ENCODE measurements around the gene LCP2. TPM values are rescaled to one million over a fixed set of nuclear protein-coding genes. Genes with fewer than 3 reads are reported as not detected.

Gene LCP2
- total RNA-seq, 1 donor from 2014 or later, result not detected

DNA sequence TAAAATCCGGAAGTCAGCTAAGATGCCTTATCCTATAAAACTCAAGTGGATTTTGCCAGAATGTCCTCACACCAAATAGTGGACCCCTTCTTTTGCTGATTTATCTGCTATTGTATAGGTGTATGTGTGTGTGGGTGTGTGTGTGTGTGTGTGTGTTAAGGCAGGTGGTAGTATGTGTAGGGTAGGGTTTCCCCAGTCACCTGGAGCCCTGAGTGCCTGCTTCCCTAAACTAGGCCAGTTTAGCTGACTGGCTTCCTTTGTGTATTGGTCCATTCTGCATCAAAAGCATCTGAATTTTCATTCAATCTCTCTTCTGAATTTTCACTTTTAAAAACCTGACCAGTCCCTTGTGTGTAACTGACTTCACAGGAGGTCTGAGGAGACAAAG is 42.2 kb upstream of the LCP2 start:
- no peak overlapping the region for H3K4me3 ChIP-seq (ENCODE audit: low read depth, low read length)
- DNase-seq (ENCODE audit: low read depth), result no peak
- TF ChIP-seq, protein P1, sequence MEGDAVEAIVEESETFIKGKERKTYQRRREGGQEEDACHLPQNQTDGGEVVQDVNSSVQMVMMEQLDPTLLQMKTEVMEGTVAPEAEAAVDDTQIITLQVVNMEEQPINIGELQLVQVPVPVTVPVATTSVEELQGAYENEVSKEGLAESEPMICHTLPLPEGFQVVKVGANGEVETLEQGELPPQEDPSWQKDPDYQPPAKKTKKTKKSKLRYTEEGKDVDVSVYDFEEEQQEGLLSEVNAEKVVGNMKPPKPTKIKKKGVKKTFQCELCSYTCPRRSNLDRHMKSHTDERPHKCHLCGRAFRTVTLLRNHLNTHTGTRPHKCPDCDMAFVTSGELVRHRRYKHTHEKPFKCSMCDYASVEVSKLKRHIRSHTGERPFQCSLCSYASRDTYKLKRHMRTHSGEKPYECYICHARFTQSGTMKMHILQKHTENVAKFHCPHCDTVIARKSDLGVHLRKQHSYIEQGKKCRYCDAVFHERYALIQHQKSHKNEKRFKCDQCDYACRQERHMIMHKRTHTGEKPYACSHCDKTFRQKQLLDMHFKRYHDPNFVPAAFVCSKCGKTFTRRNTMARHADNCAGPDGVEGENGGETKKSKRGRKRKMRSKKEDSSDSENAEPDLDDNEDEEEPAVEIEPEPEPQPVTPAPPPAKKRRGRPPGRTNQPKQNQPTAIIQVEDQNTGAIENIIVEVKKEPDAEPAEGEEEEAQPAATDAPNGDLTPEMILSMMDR (conservative IDR thresholded peaks at IDR 0.05; ENCODE audit: low read depth, low read length), result no peak

DNA sequence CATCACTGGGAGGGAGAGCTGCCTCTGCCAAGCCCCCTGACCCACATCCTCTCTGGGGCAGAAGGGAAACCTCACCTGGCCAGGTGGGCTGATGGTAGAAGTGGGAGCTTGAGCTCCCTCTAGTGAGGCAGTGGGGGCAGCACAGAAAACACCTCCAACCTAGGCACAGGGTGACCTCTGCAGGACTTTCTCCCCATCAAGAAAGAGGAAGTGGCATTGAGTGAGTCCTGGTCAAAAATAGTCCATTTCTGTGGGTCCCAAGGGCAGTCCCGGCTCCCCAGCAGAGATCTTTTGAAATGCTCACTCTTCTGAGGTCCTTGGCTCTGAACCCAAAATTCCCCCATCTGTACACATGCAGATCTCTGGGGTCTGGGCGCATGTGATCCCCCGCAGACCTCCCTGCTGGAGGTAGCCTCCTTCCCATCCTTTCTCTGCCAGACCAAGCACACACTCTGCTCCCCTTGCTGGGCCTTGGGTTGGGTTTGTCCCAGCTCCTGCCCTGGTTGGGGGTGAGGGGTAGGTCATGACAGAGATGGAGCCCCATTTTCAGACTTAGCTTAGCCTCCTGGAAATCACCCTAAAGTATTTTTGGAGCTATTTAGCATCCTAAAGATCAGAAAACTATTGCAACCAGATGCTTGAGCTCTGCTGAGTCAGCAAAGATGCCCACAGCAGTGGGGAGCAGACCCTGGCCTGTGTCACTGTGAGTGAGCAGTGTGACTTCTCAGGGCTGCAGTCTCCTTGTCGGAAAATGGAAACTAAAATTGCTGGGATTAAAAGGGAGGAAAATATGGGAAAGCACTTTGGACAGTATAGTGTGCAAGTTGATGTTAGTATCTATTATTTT is 41.6 kb upstream of the LCP2 start:
- TF ChIP-seq, protein P1 (conservative IDR thresholded peaks at IDR 0.05; ENCODE audit: low read depth, low read length), result peak; percentile 42
- DNase-seq (ENCODE audit: low read depth), result no peak
- H3K4me3 ChIP-seq (ENCODE audit: low read depth, low read length), result no peak overlapping the region

DNA sequence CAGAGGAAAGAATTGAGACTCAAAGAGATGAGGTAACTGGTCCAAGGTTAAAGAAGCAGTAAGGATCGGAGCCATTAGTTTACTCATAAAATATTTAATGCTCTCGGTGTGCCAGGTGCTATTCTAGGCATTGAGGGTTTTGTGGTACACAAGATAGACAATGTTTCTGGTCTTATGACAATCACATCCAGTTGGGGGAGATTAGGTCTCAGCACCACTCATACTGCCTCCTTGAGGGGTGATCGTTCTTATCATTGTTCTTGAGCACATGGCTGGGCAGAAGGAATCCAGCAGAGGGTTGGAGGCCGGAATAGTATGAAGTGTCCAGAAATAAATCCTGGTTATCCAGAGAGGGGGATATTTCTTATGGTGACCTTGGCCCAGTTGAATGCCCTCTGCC is 40.7 kb upstream of the LCP2 start:
- no peak overlapping the region for H3K4me3 ChIP-seq (ENCODE audit: low read depth, low read length)
- TF ChIP-seq, protein P1 (conservative IDR thresholded peaks at IDR 0.05; ENCODE audit: low read depth, low read length), result no peak
- DNase-seq (ENCODE audit: low read depth), result no peak

DNA sequence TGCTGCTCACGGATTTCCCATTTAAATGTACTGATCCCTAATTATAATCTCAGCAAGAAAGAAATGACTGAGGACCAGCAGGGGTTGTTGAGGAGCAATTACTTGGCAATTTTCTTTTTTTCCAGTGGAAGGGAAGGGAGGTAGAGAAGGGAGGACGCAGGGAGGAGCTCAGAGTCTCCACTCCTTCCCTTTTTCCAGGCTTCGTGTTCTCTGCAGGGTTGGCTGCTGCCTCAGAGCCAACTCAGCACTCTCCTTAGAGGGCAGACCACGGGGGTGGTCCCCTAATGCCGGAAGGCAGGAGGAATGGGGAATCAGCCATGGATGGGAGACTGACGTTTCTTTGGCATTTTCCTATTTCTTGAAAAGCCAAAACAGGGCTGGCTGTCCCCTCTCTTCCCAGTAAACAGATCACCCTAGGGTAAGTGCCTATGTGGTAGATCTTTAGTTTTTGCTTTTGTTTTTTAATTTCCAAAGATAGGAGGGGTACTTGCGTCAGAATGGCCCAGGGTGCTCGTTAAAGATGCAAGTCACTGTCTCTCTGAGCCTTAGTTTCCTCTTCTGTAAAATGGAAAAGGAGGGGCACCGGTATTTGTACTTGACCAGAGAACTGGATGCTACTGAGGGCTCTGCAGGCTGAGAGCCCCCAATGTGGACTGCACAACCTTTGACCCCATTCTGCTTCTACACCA is 39.6 kb upstream of the LCP2 start:
- no peak overlapping the region for H3K4me3 ChIP-seq (ENCODE audit: low read depth, low read length)
- TF ChIP-seq, protein P1 (conservative IDR thresholded peaks at IDR 0.05; ENCODE audit: low read depth, low read length), result no peak
- no peak for DNase-seq (ENCODE audit: low read depth)

DNA sequence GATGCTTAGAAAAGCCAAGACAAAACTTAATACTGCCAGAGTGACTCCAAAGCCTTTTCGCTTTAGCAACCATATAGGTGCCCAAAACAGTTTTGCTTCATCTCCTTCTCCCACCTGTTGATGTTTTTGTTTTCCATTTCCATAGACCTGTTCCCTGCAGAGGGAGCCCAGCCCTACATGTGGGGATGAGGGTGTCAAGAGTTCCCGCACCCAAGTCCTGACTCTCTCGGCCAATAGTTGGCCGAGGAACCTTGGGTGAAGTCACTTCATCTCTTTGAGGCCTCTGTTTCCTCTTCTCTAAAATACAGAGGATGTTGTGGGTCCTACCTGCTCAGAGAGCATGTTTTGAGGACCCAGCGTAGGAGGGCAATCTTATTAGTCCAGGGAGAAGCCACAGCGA is 38.5 kb upstream of the LCP2 start:
- TF ChIP-seq, protein P1 (conservative IDR thresholded peaks at IDR 0.05; ENCODE audit: low read depth, low read length), result no peak
- DNase-seq (ENCODE audit: low read depth), result no peak
- no peak overlapping the region for H3K4me3 ChIP-seq (ENCODE audit: low read depth, low read length)

DNA sequence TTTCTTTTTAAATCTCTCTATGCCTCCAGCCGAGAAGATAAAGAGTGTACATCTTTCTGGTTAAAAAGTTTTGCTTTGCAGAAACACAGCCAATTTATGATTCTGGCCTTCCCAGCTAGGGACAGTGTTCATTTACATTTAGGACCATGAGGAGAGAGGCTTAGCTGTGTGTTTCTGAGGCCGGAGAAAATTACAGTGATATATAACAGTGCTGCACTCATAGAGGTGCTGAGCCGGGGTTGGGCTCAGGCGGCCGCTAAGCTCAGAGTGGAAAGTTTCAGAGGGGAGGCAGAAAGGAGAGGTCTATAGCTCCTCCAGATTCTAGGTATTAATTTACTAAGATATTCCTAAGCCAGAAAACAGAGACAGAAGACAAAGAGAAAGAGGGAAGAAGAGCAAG is 37.0 kb upstream of the LCP2 start:
- no peak for DNase-seq (ENCODE audit: low read depth)
- no peak overlapping the region for H3K4me3 ChIP-seq (ENCODE audit: low read depth, low read length)
- TF ChIP-seq, protein P1 (conservative IDR thresholded peaks at IDR 0.05; ENCODE audit: low read depth, low read length), result no peak
